GM23338 (cell line): ENCODE data around the gene NUP160. TPM values are rescaled to one million over a fixed set of nuclear protein-coding genes. Genes with fewer than 3 reads are reported as not detected.

Source experiments
- ATAC-seq: fragments of 200-7000 bp; cut with Tn5 transposase; 3 replicates; pipeline ENCODE4 v1.9.1; 2020
- DNase-seq: peaks from one replicate; pipeline ENCODE4 v3.0.0-alpha.2; 2015; ENCODE audit warnings: low spot score
- H2AFZ ChIP-seq: fragments of 200-600 bp; sonication (generic); 2 replicates; pipeline ENCODE4 v1.8.0; 2016; ENCODE audit warnings: antibody characterized with exemption, mild to moderate bottlenecking, moderate library complexity
- H3F3A ChIP-seq: fragments of 200-600 bp; sonication (generic); replicated peaks from 2 replicates; pipeline ENCODE4 v1.8.0; 2017; ENCODE audit warnings: antibody characterized with exemption, mixed run types, low read depth
- H3K27ac ChIP-seq: fragments of 200-600 bp; sonication (generic); 2 replicates; pipeline ENCODE4 v1.6.1; 2016; ENCODE audit warnings: low read depth
- H3K27me3 ChIP-seq: fragments of 200-600 bp; sonication (generic); 2 replicates; pipeline ENCODE4 v1.8.0; 2016; ENCODE audit warnings: mild to moderate bottlenecking, mixed run types, moderate library complexity; ENCODE audit not compliant: insufficient read depth
- H3K36me3 ChIP-seq: fragments of 200-600 bp; sonication (generic); 2 replicates; pipeline ENCODE4 v1.8.0; 2016; ENCODE audit warnings: mild to moderate bottlenecking; ENCODE audit not compliant: insufficient read depth
- H3K4me1 ChIP-seq: fragments of 200-600 bp; sonication (generic); 2 replicates; pipeline ENCODE4 v1.8.0; 2016; ENCODE audit warnings: mild to moderate bottlenecking, moderate library complexity; ENCODE audit not compliant: insufficient read depth
- H3K4me2 ChIP-seq: fragments of 200-600 bp; sonication (generic); 2 replicates; pipeline ENCODE4 v1.7.1; 2017; ENCODE audit warnings: mixed run types
- H3K4me3 ChIP-seq: fragments of 200-600 bp; sonication (generic); 2 replicates; pipeline ENCODE4 v1.6.1; 2016; ENCODE audit warnings: mixed run types
- H3K79me2 ChIP-seq: fragments of 200-600 bp; sonication (generic); replicated peaks from 2 replicates; pipeline ENCODE4 v1.8.0; 2017; ENCODE audit warnings: mild to moderate bottlenecking; ENCODE audit not compliant: insufficient read depth
- H3K9me2 ChIP-seq: fragments of 200-600 bp; sonication (generic); 2 replicates; pipeline ENCODE4 v1.8.0; 2017; ENCODE audit not compliant: insufficient read depth
- H4K20me1 ChIP-seq: fragments of 200-600 bp; sonication (generic); replicated peaks from 2 replicates; pipeline ENCODE4 v1.8.0; 2017; ENCODE audit warnings: mild to moderate bottlenecking; ENCODE audit not compliant: insufficient read depth
- H3K27ac Mint-ChIP-seq: 2 replicates; pipeline ENCODE4 v1.8.0; 2020; ENCODE audit warnings: inconsistent platforms, mild to moderate bottlenecking, moderate library complexity, mixed read lengths
- H3K27me3 Mint-ChIP-seq: 3 replicates; pipeline ENCODE4 v1.8.0; 2022; ENCODE audit warnings: low read depth, mild to moderate bottlenecking, moderate library complexity, mixed read lengths, inconsistent platforms; ENCODE audit not compliant: insufficient read depth, poor library complexity
- H3K36me3 Mint-ChIP-seq: 3 replicates; pipeline ENCODE4 v1.8.0; 2021; ENCODE audit warnings: low read depth, mild to moderate bottlenecking, inconsistent platforms, moderate library complexity, mixed read lengths
- H3K4me1 Mint-ChIP-seq: 3 replicates; pipeline ENCODE4 v1.8.0; 2020; ENCODE audit warnings: mild to moderate bottlenecking, inconsistent platforms, mixed read lengths
- H3K4me3 Mint-ChIP-seq: 3 replicates; pipeline ENCODE4 v1.8.0; 2021; ENCODE audit warnings: moderate library complexity, mild to moderate bottlenecking, inconsistent platforms, mixed read lengths
- H3K9me3 Mint-ChIP-seq: 3 replicates; pipeline ENCODE4 v1.8.0; 2020; ENCODE audit warnings: moderate library complexity, mild to moderate bottlenecking, inconsistent platforms, mixed read lengths
- CREB1 ChIP-seq: fragments of 250-450 bp; sonication (Bioruptor Pico); IDR thresholded peaks from 2 replicates; pipeline ENCODE4 v1.5.0; 2020; ENCODE audit warnings: low read depth, mild to moderate bottlenecking, moderate library complexity
- EZH2 ChIP-seq: fragments of 200-600 bp; sonication (generic); IDR thresholded peaks from one replicate; pipeline ENCODE4 v1.8.0; 2017; ENCODE audit warnings: antibody characterized with exemption, mild to moderate bottlenecking, low read depth; ENCODE audit not compliant: unreplicated experiment
- EZH2phosphoT487 ChIP-seq: fragments of 200-600 bp; sonication (generic); IDR thresholded peaks from one replicate; pipeline ENCODE4 v1.8.1; 2018; ENCODE audit warnings: antibody characterized with exemption; ENCODE audit not compliant: unreplicated experiment
- JUNB ChIP-seq: IDR thresholded peaks from one replicate; pipeline ENCODE4 v1.6.1; 2016; ENCODE audit warnings: antibody characterized with exemption; ENCODE audit not compliant: unreplicated experiment
- NANOG ChIP-seq: IDR thresholded peaks from 2 replicates; pipeline ENCODE4 v1.6.1; 2016; ENCODE audit warnings: antibody characterized with exemption, borderline replicate concordance
- POLR2AphosphoS5 ChIP-seq: IDR thresholded peaks from 2 replicates; pipeline ENCODE4 v1.6.1; 2016; ENCODE audit warnings: antibody characterized with exemption, low read depth
- STAT1 ChIP-seq: IDR thresholded peaks from one replicate; pipeline ENCODE4 v1.6.1; 2016; ENCODE audit warnings: antibody characterized with exemption; ENCODE audit not compliant: unreplicated experiment
- ZNF114 ChIP-seq: fragments of 250-450 bp; sonication (Bioruptor Pico); IDR thresholded peaks from 2 replicates; pipeline ENCODE4 v1.5.0; 2020; ENCODE audit warnings: mild to moderate bottlenecking, moderate library complexity
- ZNF331 ChIP-seq: fragments of 250-450 bp; sonication (Bioruptor Pico); IDR thresholded peaks from 2 replicates; pipeline ENCODE4 v1.5.0; 2020; ENCODE audit warnings: low read depth, mild to moderate bottlenecking, moderate library complexity
- polyA plus RNA-seq: library from polyadenylated mRNA; unstranded; fragments of >200 nt; fragmentation: Nextera tagmentation; extraction: Ambion mirVana; gene quantifications from 2 replicates; pipeline ENCODE4 v1.2.1, GENCODE V29; 2016
- total RNA-seq: library from RNA; depleted of rRNA; stranded (reverse); fragments of >200 nt; shearing (Covaris generic); gene quantifications from 2 replicates; pipeline ENCODE4 v1.2.3, GENCODE V29; 2014
- TF ChIP-seq, protein P1 (sequence below): IDR thresholded peaks from 2 replicates; pipeline ENCODE4 v1.6.1; 2016; ENCODE audit warnings: antibody characterized with exemption
- TF ChIP-seq, protein P2 (sequence below): fragments of 250-450 bp; sonication (Bioruptor Pico); IDR thresholded peaks from 2 replicates; pipeline ENCODE4 v1.5.0; 2020; ENCODE audit warnings: mild to moderate bottlenecking, moderate library complexity
- TF ChIP-seq, protein P3 (sequence below), 2 experiments: fragments of 200-600 bp in 1 of 2; sonication (generic) in 1 of 2; conservative IDR thresholded peaks; 2 replicates each; pipeline versions ENCODE4 v1.5.1 to v1.6.1; 2016 to 2017; ENCODE audit warnings: antibody characterized with exemption in 2 of 2, low read depth in 2 of 2, mild to moderate bottlenecking in 2 of 2, moderate library complexity in 1 of 2
- TF ChIP-seq, protein P4 (sequence below): IDR thresholded peaks from one replicate; pipeline ENCODE4 v1.6.1; 2018; ENCODE audit warnings: antibody characterized with exemption; ENCODE audit not compliant: unreplicated experiment

NUP160 gene
- total and polyA plus RNA-seq, 2 experiments from 2014 or later = 41.2 to 101 TPM

DNA sequence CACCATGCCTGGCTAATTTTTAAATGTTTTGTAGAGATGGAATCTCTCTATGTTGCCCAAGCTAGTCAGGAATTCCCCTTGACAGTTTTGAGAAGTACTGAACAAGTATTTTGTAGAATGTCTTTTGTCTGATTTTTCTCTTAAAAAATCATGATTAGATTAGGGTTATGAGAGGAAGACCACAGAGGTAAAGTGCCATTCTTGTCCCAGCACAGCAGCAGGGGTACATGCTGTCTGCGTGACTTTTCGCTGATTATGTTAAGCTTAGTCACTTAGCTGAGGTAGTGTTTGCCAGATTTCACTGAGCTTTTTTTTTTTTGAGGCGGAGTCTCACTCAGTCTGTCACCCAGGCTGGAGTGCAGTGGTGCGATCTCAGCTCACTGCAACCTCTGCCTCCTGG is 13.6 kb upstream of the NUP160 start:
- H3K79me2 ChIP-seq = no peaks in the 10 kb centered on the region
- no peaks in the 10 kb centered on the region for H3K9me3 Mint-ChIP-seq
- no peaks in the 10 kb centered on the region for H4K20me1 ChIP-seq
- H3K4me2 ChIP-seq = no peak overlapping the region
- no peaks in the 10 kb centered on the region for H3K36me3 Mint-ChIP-seq
- no peaks in the 10 kb centered on the region; the same call in 1 of the 2 replicates for H3K4me1 ChIP-seq
- no peaks in the 10 kb centered on the region for H3F3A ChIP-seq
- no peak for ATAC-seq
- H3K4me1 Mint-ChIP-seq = peaks cover 2% of the 10 kb centered on the region; the same call in 2 of the 3 replicates
- no peaks in the 10 kb centered on the region for H3K27me3 ChIP-seq
- H3K36me3 ChIP-seq = no peaks in the 10 kb centered on the region
- no peak for DNase-seq
- no peaks in the 10 kb centered on the region for H3K9me2 ChIP-seq
- no peak overlapping the region for H3K27ac ChIP-seq
- TF ChIP-seq NANOG = no peak
- TF ChIP-seq, protein P1, sequence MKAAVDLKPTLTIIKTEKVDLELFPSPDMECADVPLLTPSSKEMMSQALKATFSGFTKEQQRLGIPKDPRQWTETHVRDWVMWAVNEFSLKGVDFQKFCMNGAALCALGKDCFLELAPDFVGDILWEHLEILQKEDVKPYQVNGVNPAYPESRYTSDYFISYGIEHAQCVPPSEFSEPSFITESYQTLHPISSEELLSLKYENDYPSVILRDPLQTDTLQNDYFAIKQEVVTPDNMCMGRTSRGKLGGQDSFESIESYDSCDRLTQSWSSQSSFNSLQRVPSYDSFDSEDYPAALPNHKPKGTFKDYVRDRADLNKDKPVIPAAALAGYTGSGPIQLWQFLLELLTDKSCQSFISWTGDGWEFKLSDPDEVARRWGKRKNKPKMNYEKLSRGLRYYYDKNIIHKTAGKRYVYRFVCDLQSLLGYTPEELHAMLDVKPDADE = no peak
- TF ChIP-seq ZNF114 (CRISPR knock-in tag) = no peak
- no peak for TF ChIP-seq POLR2AphosphoS5
- no peak for TF ChIP-seq ZNF331 (CRISPR knock-in tag)
- no peak for TF ChIP-seq STAT1
- TF ChIP-seq, protein P2, sequence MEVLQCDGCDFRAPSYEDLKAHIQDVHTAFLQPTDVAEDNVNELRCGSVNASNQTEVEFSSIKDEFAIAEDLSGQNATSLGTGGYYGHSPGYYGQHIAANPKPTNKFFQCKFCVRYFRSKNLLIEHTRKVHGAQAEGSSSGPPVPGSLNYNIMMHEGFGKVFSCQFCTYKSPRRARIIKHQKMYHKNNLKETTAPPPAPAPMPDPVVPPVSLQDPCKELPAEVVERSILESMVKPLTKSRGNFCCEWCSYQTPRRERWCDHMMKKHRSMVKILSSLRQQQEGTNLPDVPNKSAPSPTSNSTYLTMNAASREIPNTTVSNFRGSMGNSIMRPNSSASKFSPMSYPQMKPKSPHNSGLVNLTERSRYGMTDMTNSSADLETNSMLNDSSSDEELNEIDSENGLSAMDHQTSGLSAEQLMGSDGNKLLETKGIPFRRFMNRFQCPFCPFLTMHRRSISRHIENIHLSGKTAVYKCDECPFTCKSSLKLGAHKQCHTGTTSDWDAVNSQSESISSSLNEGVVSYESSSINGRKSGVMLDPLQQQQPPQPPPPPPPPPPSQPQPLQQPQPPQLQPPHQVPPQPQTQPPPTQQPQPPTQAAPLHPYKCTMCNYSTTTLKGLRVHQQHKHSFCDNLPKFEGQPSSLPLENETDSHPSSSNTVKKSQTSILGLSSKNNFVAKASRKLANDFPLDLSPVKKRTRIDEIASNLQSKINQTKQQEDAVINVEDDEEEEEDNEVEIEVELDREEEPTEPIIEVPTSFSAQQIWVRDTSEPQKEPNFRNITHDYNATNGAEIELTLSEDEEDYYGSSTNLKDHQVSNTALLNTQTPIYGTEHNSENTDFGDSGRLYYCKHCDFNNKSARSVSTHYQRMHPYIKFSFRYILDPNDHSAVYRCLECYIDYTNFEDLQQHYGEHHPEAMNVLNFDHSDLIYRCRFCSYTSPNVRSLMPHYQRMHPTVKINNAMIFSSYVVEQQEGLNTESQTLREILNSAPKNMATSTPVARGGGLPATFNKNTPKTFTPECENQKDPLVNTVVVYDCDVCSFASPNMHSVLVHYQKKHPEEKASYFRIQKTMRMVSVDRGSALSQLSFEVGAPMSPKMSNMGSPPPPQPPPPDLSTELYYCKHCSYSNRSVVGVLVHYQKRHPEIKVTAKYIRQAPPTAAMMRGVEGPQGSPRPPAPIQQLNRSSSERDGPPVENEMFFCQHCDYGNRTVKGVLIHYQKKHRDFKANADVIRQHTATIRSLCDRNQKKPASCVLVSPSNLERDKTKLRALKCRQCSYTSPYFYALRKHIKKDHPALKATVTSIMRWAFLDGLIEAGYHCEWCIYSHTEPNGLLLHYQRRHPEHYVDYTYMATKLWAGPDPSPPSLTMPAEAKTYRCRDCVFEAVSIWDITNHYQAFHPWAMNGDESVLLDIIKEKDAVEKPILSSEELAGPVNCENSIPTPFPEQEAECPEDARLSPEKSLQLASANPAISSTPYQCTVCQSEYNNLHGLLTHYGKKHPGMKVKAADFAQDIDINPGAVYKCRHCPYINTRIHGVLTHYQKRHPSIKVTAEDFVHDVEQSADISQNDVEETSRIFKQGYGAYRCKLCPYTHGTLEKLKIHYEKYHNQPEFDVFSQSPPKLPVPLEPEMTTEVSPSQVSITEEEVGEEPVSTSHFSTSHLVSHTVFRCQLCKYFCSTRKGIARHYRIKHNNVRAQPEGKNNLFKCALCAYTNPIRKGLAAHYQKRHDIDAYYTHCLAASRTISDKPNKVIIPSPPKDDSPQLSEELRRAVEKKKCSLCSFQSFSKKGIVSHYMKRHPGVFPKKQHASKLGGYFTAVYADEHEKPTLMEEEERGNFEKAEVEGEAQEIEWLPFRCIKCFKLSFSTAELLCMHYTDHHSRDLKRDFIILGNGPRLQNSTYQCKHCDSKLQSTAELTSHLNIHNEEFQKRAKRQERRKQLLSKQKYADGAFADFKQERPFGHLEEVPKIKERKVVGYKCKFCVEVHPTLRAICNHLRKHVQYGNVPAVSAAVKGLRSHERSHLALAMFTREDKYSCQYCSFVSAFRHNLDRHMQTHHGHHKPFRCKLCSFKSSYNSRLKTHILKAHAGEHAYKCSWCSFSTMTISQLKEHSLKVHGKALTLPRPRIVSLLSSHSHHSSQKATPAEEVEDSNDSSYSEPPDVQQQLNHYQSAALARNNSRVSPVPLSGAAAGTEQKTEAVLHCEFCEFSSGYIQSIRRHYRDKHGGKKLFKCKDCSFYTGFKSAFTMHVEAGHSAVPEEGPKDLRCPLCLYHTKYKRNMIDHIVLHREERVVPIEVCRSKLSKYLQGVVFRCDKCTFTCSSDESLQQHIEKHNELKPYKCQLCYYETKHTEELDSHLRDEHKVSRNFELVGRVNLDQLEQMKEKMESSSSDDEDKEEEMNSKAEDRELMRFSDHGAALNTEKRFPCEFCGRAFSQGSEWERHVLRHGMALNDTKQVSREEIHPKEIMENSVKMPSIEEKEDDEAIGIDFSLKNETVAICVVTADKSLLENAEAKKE = no peak
- no peak for TF ChIP-seq EZH2phosphoT487
- TF ChIP-seq JUNB = no peak
- no peak for TF ChIP-seq CREB1
- TF ChIP-seq, protein P3, sequence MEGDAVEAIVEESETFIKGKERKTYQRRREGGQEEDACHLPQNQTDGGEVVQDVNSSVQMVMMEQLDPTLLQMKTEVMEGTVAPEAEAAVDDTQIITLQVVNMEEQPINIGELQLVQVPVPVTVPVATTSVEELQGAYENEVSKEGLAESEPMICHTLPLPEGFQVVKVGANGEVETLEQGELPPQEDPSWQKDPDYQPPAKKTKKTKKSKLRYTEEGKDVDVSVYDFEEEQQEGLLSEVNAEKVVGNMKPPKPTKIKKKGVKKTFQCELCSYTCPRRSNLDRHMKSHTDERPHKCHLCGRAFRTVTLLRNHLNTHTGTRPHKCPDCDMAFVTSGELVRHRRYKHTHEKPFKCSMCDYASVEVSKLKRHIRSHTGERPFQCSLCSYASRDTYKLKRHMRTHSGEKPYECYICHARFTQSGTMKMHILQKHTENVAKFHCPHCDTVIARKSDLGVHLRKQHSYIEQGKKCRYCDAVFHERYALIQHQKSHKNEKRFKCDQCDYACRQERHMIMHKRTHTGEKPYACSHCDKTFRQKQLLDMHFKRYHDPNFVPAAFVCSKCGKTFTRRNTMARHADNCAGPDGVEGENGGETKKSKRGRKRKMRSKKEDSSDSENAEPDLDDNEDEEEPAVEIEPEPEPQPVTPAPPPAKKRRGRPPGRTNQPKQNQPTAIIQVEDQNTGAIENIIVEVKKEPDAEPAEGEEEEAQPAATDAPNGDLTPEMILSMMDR (conservative IDR thresholded peaks at IDR 0.05; ENCODE audit: low read depth in 2 of 2) = no peak
- TF ChIP-seq EZH2 = no peak
- TF ChIP-seq, protein P4, sequence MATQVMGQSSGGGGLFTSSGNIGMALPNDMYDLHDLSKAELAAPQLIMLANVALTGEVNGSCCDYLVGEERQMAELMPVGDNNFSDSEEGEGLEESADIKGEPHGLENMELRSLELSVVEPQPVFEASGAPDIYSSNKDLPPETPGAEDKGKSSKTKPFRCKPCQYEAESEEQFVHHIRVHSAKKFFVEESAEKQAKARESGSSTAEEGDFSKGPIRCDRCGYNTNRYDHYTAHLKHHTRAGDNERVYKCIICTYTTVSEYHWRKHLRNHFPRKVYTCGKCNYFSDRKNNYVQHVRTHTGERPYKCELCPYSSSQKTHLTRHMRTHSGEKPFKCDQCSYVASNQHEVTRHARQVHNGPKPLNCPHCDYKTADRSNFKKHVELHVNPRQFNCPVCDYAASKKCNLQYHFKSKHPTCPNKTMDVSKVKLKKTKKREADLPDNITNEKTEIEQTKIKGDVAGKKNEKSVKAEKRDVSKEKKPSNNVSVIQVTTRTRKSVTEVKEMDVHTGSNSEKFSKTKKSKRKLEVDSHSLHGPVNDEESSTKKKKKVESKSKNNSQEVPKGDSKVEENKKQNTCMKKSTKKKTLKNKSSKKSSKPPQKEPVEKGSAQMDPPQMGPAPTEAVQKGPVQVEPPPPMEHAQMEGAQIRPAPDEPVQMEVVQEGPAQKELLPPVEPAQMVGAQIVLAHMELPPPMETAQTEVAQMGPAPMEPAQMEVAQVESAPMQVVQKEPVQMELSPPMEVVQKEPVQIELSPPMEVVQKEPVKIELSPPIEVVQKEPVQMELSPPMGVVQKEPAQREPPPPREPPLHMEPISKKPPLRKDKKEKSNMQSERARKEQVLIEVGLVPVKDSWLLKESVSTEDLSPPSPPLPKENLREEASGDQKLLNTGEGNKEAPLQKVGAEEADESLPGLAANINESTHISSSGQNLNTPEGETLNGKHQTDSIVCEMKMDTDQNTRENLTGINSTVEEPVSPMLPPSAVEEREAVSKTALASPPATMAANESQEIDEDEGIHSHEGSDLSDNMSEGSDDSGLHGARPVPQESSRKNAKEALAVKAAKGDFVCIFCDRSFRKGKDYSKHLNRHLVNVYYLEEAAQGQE = no peak
- no peak overlapping the region for H3K4me3 Mint-ChIP-seq
- H3K4me3 ChIP-seq = no peak overlapping the region
- no peaks in the 10 kb centered on the region for H3K27me3 Mint-ChIP-seq
- H3K27ac Mint-ChIP-seq = no peak overlapping the region
- H2AFZ ChIP-seq = peak overlapping the region; percentile 56; the same call in 1 of the 2 replicates
